Stimulated activated CD4-positive, alpha-beta T cell treated with anti-CD3 and anti-CD28 coated beads, Interleukin-2, amount 100 ng/mL, for 4 hours (primary cell): ENCODE results near the gene ANO9.
A peak's percentile ranks its signal among the peaks of the same experiment; 100 is the strongest.
"Not testable (repeated sequence)": the region's sequence is repeated elsewhere in the genome, so short reads cannot be mapped to it uniquely, and the experiment has no call there.

Experiments
- DNase-seq: peaks from one replicate; pipeline ENCODE4 v3.0.0-alpha.2; 2020; ENCODE audit warnings: low read depth

The ANO9 gene

GRCh38 chr11:403021-403760, 38.6 kb downstream of the ANO9 start:
- DNase-seq, result no peak

- not testable (repeated sequence) for DNase-seq
These were observed 40.6 kb downstream of the ANO9 start for GRCh38 chr11:401196-401595.

- no peak for DNase-seq
These were observed 41.5 kb downstream of the ANO9 start for GRCh38 chr11:400241-400689.

- DNase-seq, result no peak
These were observed 42.0 kb downstream of the ANO9 start for GRCh38 chr11:399731-400211.

GRCh38 chr11:398826-399225, 43.0 kb downstream of the ANO9 start:
- DNase-seq, result no peak

- no peak for DNase-seq
These were observed 44.8 kb downstream of the ANO9 start for GRCh38 chr11:396948-397548.

GRCh38 chr11:396511-396947, 45.3 kb downstream of the ANO9 start:
- DNase-seq, result no peak

- no peak for DNase-seq
These were observed 45.9 kb downstream of the ANO9 start for GRCh38 chr11:395866-396265.

GRCh38 chr11:394858-395655, 46.8 kb downstream of the ANO9 start:
- no peak for DNase-seq

- no peak for DNase-seq
These were observed 47.6 kb downstream of the ANO9 start, which contains the start of gene PKP3 for GRCh38 chr11:394034-394857. PKP3 (plus strand) TSS chr11:394209; CDS start chr11:394293, 84 bp downstream.

- DNase-seq, result peak; percentile 37
These were observed 48.4 kb downstream of the ANO9 start for GRCh38 chr11:393219-394033.

GRCh38 chr11:392102-392777, 49.6 kb downstream of the ANO9 start:
- DNase-seq, result no peak

- DNase-seq, result no peak
These were observed 50.4 kb downstream of the ANO9 start for GRCh38 chr11:391117-392017.

GRCh38 chr11:390175-390574, 51.6 kb downstream of the ANO9 start:
- no peak for DNase-seq

GRCh38 chr11:389369-389768, 52.4 kb downstream of the ANO9 start:
- not testable (repeated sequence) for DNase-seq

- no peak for DNase-seq
These were observed 54.5 kb downstream of the ANO9 start for GRCh38 chr11:387193-387793.

GRCh38 chr11:386483-386882, 55.3 kb downstream of the ANO9 start:
- DNase-seq, result no peak

GRCh38 chr11:385594-386351, 56.0 kb downstream of the ANO9 start:
- no peak for DNase-seq
